Subcutaneous adipose tissue (tissue), 4 donors: ENCODE results near the gene AIRE. TPM values are rescaled to one million over a fixed set of nuclear protein-coding genes. Genes with fewer than 3 reads are reported as not detected.

Source experiments
- CTCF ChIP-seq: fragments of 450-650 bp; IDR thresholded peaks from one replicate; pipeline ENCODE4 v1.5.1; 2016; ENCODE audit warnings: low read depth, mild to moderate bottlenecking, control low read depth, antibody characterized with exemption, moderate library complexity
- total RNA-seq, 4 donors: library from RNA; depleted of rRNA; stranded (reverse); fragments of >200 nt; gene quantifications; one replicate each; pipeline ENCODE4 v1.1.0, GENCODE V29; 2016

The AIRE gene
- total RNA-seq, 4 donors from 2014 or later, result not detected

- no peak for TF ChIP-seq CTCF
Measured at GRCh38 chr21:44304011-44304616, 18.4 kb downstream of the AIRE start.

GRCh38 chr21:44304877-44305293 lies 19.2 kb downstream of the AIRE start:
- no peak for TF ChIP-seq CTCF

GRCh38 chr21:44305691-44306090 lies 20.0 kb downstream of the AIRE start:
- no peak for TF ChIP-seq CTCF

- TF ChIP-seq CTCF, result no peak
Measured at GRCh38 chr21:44306936-44307704, 21.4 kb downstream of the AIRE start.

GRCh38 chr21:44310628-44311507 lies 25.2 kb downstream of the AIRE start:
- no peak for TF ChIP-seq CTCF

- TF ChIP-seq CTCF, result no peak
Measured at GRCh38 chr21:44312089-44312488, 26.4 kb downstream of the AIRE start.

- no peak for TF ChIP-seq CTCF
Measured at GRCh38 chr21:44312716-44313115, 27.0 kb downstream of the AIRE start.
